NT2/D1 (cell line): Measurements from ENCODE around the gene CDC42EP1.

Experiments used
- SUZ12 ChIP-seq: IDR thresholded peaks from 2 replicates; pipeline ENCODE4 v1.6.1; 2011; ENCODE audit not compliant: insufficient read length, insufficient read depth; ENCODE audit errors: extremely low read depth
- YY1 ChIP-seq: IDR thresholded peaks from 2 replicates; pipeline ENCODE4 v1.6.1; 2011; ENCODE audit not compliant: insufficient read length, insufficient read depth

DNA sequence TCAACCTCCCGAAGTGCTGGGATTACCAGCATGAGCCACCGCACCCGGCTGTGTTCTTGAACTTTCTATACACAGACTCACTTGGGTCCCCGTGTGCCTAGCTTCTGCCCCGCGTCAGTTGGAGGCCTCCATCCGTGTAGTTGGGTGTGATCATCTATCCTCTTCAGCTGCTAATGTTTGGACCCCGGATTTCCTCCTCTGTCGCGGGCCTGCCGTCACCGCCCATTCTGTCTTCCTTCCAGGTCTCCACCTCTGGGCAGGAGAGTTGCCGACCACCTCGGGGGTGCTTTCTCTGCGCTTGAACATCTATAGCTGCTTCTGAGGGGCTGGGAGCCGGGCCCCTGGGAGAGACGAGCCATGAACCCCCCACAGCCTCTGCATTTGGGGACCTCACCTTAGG, 5.5 kb downstream of the CDC42EP1 start:
- TF ChIP-seq SUZ12 (no peak), YY1 (no peak)
